ENCODE measurements around the gene SFMBT2.

The SFMBT2 gene

GRCh38 chr10:7274293-7274692, 136.5 kb downstream of the SFMBT2 start:
- Histone ChIP-seq H3K27me3 (ENCODE audit: insufficient read depth, low read depth) (no peaks in the 10 kb centered on the region), H3K4me2 (no peak overlapping the region), H3K4me1 (ENCODE audit: low read depth, poor library complexity, severe bottlenecking) (peaks cover 18% of the 10 kb centered on the region), H3K9ac (no peak overlapping the region), H3K27ac (no peak overlapping the region), H3K4me3 (IDR thresholded peaks at IDR 0.05; ENCODE audit: insufficient read depth, low read depth, low read length) (no peak overlapping the region), H3K36me3 (ENCODE audit: insufficient read depth) (no peaks in the 10 kb centered on the region), H4K20me1 (ENCODE audit: insufficient read depth) (no peaks in the 10 kb centered on the region; the same call in 1 of the 2 replicates), H2AFZ (ENCODE audit: low read depth) (no peak overlapping the region), H3K79me2 (ENCODE audit: insufficient read depth, low read depth) (no peaks in the 10 kb centered on the region; the same call in 1 of the 2 replicates)
- TF ChIP-seq CTCF (conservative IDR thresholded peaks at IDR 0.05; ENCODE audit: low read depth, low read length), result no peak

GRCh38 chr10:7272008-7272407, 138.8 kb downstream of the SFMBT2 start:
- Histone ChIP-seq H3K27me3 (ENCODE audit: insufficient read depth, low read depth) (no peaks in the 10 kb centered on the region), H4K20me1 (ENCODE audit: insufficient read depth) (no peaks in the 10 kb centered on the region), H3K79me2 (ENCODE audit: insufficient read depth, low read depth) (no peaks in the 10 kb centered on the region; the same call in 1 of the 2 replicates), H2AFZ (ENCODE audit: low read depth) (no peak overlapping the region), H3K4me1 (ENCODE audit: low read depth, poor library complexity, severe bottlenecking) (peaks cover 18% of the 10 kb centered on the region), H3K9ac (no peak overlapping the region), H3K27ac (0 out of 2 replicates have a peak overlapping the region, but pooled peaks have one; percentile 15), H3K36me3 (ENCODE audit: insufficient read depth) (no peaks in the 10 kb centered on the region), H3K4me3 (IDR thresholded peaks at IDR 0.05; ENCODE audit: insufficient read depth, low read depth, low read length) (no peak overlapping the region), H3K4me2 (peak overlapping the region; percentile 5; the same call in 1 of the 2 replicates)
- no peak for TF ChIP-seq CTCF (conservative IDR thresholded peaks at IDR 0.05; ENCODE audit: low read depth, low read length)

GRCh38 chr10:7269988-7270387, 140.8 kb downstream of the SFMBT2 start:
- no peaks in the 10 kb centered on the region for H3K27me3 ChIP-seq (ENCODE audit: insufficient read depth, low read depth)
- H3K9ac ChIP-seq, result no peak overlapping the region
- H3K36me3 ChIP-seq (ENCODE audit: insufficient read depth), result no peaks in the 10 kb centered on the region
- peaks cover 18% of the 10 kb centered on the region for H3K4me1 ChIP-seq (ENCODE audit: low read depth, poor library complexity, severe bottlenecking)
- no peak overlapping the region for H3K4me2 ChIP-seq
- H2AFZ ChIP-seq (ENCODE audit: low read depth), result no peak overlapping the region
- H3K27ac ChIP-seq, result no peak overlapping the region
- no peak for TF ChIP-seq CTCF (conservative IDR thresholded peaks at IDR 0.05; ENCODE audit: low read depth, low read length)
- no peaks in the 10 kb centered on the region for H4K20me1 ChIP-seq (ENCODE audit: insufficient read depth)
- H3K4me3 ChIP-seq (IDR thresholded peaks at IDR 0.05; ENCODE audit: insufficient read depth, low read depth, low read length), result no peak overlapping the region
- no peaks in the 10 kb centered on the region; the same call in 1 of the 2 replicates for H3K79me2 ChIP-seq (ENCODE audit: insufficient read depth, low read depth)

GRCh38 chr10:7267142-7267541, 143.7 kb downstream of the SFMBT2 start:
- Histone ChIP-seq H3K27me3 (ENCODE audit: insufficient read depth, low read depth) (no peaks in the 10 kb centered on the region), H2AFZ (ENCODE audit: low read depth) (no peak overlapping the region), H3K4me3 (IDR thresholded peaks at IDR 0.05; ENCODE audit: insufficient read depth, low read depth, low read length) (no peak overlapping the region), H3K9ac (no peak overlapping the region), H3K36me3 (ENCODE audit: insufficient read depth) (no peaks in the 10 kb centered on the region), H4K20me1 (ENCODE audit: insufficient read depth) (no peaks in the 10 kb centered on the region), H3K4me1 (ENCODE audit: low read depth, poor library complexity, severe bottlenecking) (peaks cover 7% of the 10 kb centered on the region), H3K79me2 (ENCODE audit: insufficient read depth, low read depth) (no peaks in the 10 kb centered on the region; the same call in 1 of the 2 replicates), H3K4me2 (no peak overlapping the region), H3K27ac (no peak overlapping the region)
- no peak for TF ChIP-seq CTCF (conservative IDR thresholded peaks at IDR 0.05; ENCODE audit: low read depth, low read length)

Measured in KMS-11 (cell line).